Neutrophil (primary cell): ENCODE results near the gene TEX29.

Experiments
- H3K27ac ChIP-seq: fragments of 200-600 bp; sonication (generic); 2 replicates; pipeline ENCODE4 v1.5.1; 2016; ENCODE audit warnings: mild to moderate bottlenecking, moderate library complexity
- H3K27me3 ChIP-seq: fragments of 200-600 bp; sonication (generic); 2 replicates; pipeline ENCODE4 v1.6.0; 2016; ENCODE audit warnings: mild to moderate bottlenecking
- H3K36me3 ChIP-seq: fragments of 200-600 bp; sonication (generic); 2 replicates; pipeline ENCODE4 v1.5.1; 2017
- H3K4me1 ChIP-seq, 2 experiments: fragments of 200-600 bp in 1 of 2; sonication (generic) in 1 of 2; 1 replicate in 1 of 2; 2 replicates in 1 of 2; pipeline versions ENCODE4 v1.5.1 to v1.6.1; 2013 to 2016; ENCODE audit warnings: low read depth in 1 of 2, low read length in 1 of 2, mild to moderate bottlenecking in 1 of 2, moderate library complexity in 1 of 2; ENCODE audit not compliant: control insufficient read depth in 1 of 2, insufficient read depth in 1 of 2
- H3K4me3 ChIP-seq, 2 experiments: fragments of 200-600 bp in 1 of 2; sonication (generic) in 1 of 2; 1 replicate in 1 of 2; 2 replicates in 1 of 2; pipeline ENCODE4 v1.5.1; 2013 to 2016; ENCODE audit warnings: low read depth in 1 of 2, low read length in 1 of 2, mild to moderate bottlenecking in 1 of 2, moderate library complexity in 1 of 2
- H3K9me3 ChIP-seq: fragments of 200-600 bp; sonication (generic); 2 replicates; pipeline ENCODE4 v1.5.1; 2016
- TF ChIP-seq, protein P1 (sequence below): fragments of 200-600 bp; sonication (generic); IDR thresholded peaks from 2 replicates; pipeline ENCODE4 v1.5.1; 2016; ENCODE audit warnings: antibody characterized with exemption

The TEX29 gene

DNA sequence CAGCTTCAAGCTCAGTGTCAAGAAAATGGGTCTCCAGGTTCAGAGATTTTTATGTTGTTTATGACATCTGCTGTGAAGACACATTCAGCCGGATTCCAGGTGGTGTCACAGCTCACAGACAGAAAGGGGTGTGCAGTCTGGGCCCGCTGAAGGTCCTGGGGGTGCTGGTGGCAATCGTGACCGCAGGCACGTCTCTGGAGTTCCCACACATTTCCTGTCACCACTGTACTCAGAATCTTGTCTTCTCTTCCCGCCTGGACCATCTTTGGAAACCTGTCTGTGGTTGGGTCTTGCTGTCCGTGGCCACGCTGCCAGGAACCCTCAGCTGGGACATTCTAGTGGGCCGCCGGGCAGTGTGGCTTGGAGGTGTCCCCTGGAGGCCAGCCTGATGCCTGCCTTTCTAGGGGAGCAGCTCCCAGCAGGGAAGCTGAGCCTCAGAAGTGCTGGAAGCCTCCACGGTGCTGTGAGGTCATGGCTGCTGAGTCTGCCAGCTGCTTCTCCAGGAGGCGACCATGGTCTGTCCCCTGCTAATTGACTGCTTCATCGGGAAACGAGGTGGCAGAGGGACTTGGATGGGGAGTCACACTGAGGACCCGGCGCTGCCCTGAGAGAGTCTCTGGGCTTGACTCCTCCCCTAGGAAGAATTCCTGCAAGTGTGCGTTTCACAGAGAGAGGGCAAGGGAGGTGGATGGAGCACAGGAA, 3.7 kb downstream of the TEX29 start:
- H3K36me3 ChIP-seq, result no peaks in the 10 kb centered on the region
- no peaks in the 10 kb centered on the region for H3K4me1 ChIP-seq
- no peak overlapping the region for H3K4me3 ChIP-seq
- peaks cover 9% of the 10 kb centered on the region for H3K27me3 ChIP-seq
- no peaks in the 10 kb centered on the region for H3K9me3 ChIP-seq
- TF ChIP-seq, protein P1, sequence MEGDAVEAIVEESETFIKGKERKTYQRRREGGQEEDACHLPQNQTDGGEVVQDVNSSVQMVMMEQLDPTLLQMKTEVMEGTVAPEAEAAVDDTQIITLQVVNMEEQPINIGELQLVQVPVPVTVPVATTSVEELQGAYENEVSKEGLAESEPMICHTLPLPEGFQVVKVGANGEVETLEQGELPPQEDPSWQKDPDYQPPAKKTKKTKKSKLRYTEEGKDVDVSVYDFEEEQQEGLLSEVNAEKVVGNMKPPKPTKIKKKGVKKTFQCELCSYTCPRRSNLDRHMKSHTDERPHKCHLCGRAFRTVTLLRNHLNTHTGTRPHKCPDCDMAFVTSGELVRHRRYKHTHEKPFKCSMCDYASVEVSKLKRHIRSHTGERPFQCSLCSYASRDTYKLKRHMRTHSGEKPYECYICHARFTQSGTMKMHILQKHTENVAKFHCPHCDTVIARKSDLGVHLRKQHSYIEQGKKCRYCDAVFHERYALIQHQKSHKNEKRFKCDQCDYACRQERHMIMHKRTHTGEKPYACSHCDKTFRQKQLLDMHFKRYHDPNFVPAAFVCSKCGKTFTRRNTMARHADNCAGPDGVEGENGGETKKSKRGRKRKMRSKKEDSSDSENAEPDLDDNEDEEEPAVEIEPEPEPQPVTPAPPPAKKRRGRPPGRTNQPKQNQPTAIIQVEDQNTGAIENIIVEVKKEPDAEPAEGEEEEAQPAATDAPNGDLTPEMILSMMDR, result no peak
- H3K27ac ChIP-seq, result no peak overlapping the region

DNA sequence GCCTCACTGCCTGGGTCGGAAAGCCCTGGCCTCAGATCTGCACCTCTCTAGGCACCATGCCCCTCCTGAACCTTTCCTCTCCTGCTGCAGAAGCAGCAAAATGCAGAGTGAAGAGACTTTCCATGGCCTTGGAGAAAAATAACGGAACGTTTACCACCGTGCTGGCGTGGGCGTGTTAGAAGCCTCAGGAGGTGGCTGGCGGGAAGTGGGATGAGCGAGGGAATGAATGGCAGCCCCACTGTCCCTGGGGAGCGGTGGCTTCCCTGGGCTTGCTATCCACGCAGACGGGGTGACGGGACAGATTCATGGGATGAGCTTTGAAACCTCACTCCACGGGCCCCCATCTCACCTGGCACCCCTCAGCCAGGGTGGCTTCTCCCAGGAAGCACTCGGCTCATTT, 4.3 kb downstream of the TEX29 start:
- no peaks in the 10 kb centered on the region for H3K4me1 ChIP-seq
- H3K9me3 ChIP-seq, result no peaks in the 10 kb centered on the region
- TF ChIP-seq, protein P1, result no peak
- H3K27me3 ChIP-seq, result peaks cover 9% of the 10 kb centered on the region
- no peak overlapping the region for H3K27ac ChIP-seq
- H3K36me3 ChIP-seq, result no peaks in the 10 kb centered on the region
- no peak overlapping the region for H3K4me3 ChIP-seq

DNA sequence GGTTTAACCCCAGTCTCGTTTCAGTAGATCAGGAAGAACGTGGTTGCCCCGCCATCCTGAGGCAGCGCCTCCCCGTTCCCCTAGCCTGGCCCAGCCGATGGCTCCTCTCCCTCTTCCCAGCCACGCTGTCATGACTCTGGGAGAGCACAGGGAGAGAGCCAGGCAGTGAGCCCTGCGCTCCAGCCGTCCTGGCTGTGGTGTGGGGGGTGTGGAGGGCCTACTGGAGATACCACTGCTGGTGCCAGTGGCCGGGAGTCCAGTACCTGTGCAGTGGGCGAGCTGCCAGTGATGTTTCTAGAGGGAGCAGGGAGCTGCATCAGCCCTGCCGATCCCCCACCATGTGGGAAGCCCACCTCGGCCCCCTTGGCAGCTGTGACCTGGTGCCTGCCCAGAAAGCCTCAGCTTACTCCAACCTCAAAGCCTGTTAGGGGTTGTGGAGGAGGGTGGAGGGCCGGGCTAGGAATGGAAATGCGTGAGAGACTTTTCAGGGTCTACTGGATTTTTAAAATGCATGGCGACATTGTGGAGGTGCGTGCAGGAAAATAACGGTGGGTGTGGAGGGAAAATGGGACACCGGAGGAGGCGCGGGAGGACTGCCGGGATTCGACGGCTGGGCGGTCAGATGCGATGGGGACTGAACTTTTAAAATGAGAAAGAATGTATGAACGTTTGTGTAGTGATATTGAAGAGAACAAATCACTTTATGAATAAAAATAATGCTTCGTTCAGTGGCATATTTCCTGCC, 4.9 kb downstream of the TEX29 start:
- Histone ChIP-seq H3K27ac (no peak overlapping the region), H3K4me1 (no peaks in the 10 kb centered on the region), H3K27me3 (peaks cover 9% of the 10 kb centered on the region), H3K9me3 (no peaks in the 10 kb centered on the region), H3K36me3 (no peaks in the 10 kb centered on the region), H3K4me3 (no peak overlapping the region)
- TF ChIP-seq, protein P1, result no peak

DNA sequence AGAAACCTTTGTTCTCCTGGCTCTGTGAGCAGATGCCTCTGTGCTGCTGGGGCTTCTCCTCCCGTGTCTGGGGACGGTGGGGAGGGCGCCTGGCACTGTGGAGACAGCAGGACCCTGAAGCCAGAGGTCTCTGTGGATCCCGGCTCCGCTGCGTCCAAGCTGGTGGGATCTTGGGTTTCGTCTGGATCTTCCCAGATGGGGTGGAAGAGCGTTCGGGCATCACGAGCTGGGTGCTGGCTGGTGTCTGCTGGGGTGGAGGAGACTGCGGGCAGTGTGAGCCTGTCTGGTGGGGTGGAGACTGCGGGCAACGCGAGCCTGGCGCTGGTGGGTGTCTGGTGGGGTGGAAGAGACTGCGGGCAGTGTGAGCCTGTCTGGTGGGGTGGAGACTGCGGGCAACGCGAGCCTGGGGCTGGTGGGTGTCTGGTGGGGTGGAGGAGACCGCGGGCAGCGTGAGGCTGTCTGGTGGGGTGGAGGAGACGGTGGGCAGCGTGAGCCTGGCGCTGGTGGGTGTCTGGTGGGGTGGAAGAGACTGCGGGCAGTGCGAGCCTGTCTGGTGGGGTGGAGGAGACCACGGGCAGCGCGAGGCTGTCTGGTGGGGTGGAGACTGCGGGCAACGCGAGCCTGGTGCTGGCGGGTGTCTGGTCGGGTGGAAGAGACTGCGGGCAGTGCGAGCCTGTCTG, 5.6 kb downstream of the TEX29 start:
- H3K36me3 ChIP-seq, result no peaks in the 10 kb centered on the region
- no peak overlapping the region for H3K27ac ChIP-seq
- TF ChIP-seq, protein P1, result no peak
- H3K9me3 ChIP-seq, result no peaks in the 10 kb centered on the region
- H3K4me1 ChIP-seq, result no peaks in the 10 kb centered on the region
- H3K4me3 ChIP-seq, result no peak overlapping the region
- H3K27me3 ChIP-seq, result peaks cover under 1% of the 10 kb centered on the region

DNA sequence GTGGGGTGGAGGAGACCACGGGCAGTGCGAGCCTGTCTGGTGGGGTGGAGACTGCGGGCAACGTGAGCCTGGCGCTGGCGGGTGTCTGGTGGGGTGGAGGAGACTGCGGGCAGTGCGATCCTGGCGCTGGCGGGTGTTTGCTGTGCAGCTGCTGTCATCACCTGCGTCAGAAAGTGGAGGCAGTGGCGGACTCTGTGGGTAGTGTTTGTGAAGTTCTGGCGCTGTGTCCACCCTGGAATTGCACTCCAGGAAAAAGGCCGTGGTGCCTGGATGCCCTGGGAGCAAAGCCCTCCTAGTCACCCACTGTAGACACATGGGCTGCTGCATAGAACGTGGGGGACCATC, 6.2 kb downstream of the TEX29 start:
- Histone ChIP-seq H3K9me3 (no peaks in the 10 kb centered on the region), H3K27ac (no peak overlapping the region), H3K4me3 (no peak overlapping the region), H3K27me3 (no peaks in the 10 kb centered on the region), H3K36me3 (no peaks in the 10 kb centered on the region), H3K4me1 (no peaks in the 10 kb centered on the region)
- TF ChIP-seq, protein P1, result no peak
